IMR-90 (cell line): Measurements from ENCODE around the gene FSTL1.

Source experiments
- CEBPB ChIP-seq: IDR thresholded peaks from 2 replicates; pipeline ENCODE4 v1.6.1; 2012; ENCODE audit warnings: low read depth, low read length, improper control_type of control experiment
- CHD1 ChIP-seq: IDR thresholded peaks from 2 replicates; pipeline ENCODE4 v1.6.1; 2012; ENCODE audit warnings: low read depth, low read length, improper control_type of control experiment
- FOS ChIP-seq: fragments of 150-350 bp; IDR thresholded peaks from 2 replicates; pipeline ENCODE4 v1.6.1; 2016; ENCODE audit warnings: low read depth, low read length
- MXI1 ChIP-seq: IDR thresholded peaks from 2 replicates; pipeline ENCODE4 v1.6.1; 2012; ENCODE audit warnings: low read depth, mild to moderate bottlenecking, low read length, moderate library complexity, borderline replicate concordance
- POLR2A ChIP-seq: IDR thresholded peaks from 2 replicates; pipeline ENCODE4 v1.6.1; 2012; ENCODE audit warnings: mild to moderate bottlenecking, low read depth, low read length
- RFX5 ChIP-seq: IDR thresholded peaks from 2 replicates; pipeline ENCODE4 v1.8.0; 2012; ENCODE audit warnings: low read depth, mild to moderate bottlenecking, low read length, moderate library complexity
- USF2 ChIP-seq: fragments of 150-350 bp; IDR thresholded peaks from 2 replicates; pipeline ENCODE4 v1.6.1; 2017; ENCODE audit warnings: mild to moderate bottlenecking, antibody characterized with exemption, low read length, low read depth
- TF ChIP-seq, protein P1 (sequence below): conservative IDR thresholded peaks from 2 replicates; pipeline ENCODE4 v1.5.1; 2012; ENCODE audit warnings: mild to moderate bottlenecking, low read depth, low read length, improper control_type of control experiment

DNA sequence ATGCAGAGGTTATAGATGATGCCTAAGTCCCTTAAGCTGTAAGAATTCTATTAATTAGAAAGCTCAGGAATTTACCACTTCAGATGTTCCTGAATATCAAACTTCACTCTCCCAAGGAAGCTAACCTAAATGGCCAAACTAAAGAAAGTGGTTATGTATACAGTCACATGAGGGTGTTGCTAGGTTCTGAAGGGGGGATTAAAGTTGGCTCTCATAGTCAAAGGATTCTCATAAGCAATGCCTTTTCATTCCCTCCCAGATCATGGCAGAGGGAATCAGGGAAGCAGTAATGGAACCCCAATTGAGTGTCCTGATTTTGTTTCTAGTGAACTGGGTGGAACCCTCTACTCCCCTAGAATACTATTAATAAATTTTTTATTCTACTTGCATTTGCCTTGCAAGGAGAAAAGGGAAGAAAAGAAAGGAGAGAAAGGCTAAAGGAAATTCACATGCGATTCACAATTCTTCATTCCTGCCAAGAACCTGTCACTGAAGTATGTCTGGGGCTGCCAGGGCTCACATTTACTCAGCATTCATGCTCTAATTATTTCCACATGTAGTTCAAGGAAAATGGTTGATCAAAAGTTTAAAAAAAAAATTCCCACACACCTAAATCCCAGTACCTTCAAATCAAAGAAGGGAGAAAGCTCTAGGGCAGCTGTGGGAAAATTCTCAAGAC lies 25.1 kb downstream of the FSTL1 start:
- TF ChIP-seq CEBPB (no peak), FOS (no peak), POLR2A (no peak), USF2 (no peak), CHD1 (no peak), MXI1 (no peak), RFX5 (no peak)
- TF ChIP-seq, protein P1, sequence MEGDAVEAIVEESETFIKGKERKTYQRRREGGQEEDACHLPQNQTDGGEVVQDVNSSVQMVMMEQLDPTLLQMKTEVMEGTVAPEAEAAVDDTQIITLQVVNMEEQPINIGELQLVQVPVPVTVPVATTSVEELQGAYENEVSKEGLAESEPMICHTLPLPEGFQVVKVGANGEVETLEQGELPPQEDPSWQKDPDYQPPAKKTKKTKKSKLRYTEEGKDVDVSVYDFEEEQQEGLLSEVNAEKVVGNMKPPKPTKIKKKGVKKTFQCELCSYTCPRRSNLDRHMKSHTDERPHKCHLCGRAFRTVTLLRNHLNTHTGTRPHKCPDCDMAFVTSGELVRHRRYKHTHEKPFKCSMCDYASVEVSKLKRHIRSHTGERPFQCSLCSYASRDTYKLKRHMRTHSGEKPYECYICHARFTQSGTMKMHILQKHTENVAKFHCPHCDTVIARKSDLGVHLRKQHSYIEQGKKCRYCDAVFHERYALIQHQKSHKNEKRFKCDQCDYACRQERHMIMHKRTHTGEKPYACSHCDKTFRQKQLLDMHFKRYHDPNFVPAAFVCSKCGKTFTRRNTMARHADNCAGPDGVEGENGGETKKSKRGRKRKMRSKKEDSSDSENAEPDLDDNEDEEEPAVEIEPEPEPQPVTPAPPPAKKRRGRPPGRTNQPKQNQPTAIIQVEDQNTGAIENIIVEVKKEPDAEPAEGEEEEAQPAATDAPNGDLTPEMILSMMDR, result no peak
